Uterus (tissue), 2 donors: ENCODE results near the gene TDRD1.

ENCODE experiments used
- CTCF ChIP-seq, 4 experiments: fragments of 200-600 bp in 2 of 4; fragments of 450-650 bp in 2 of 4; sonication (generic) in 2 of 4; IDR thresholded peaks; one replicate each; pipeline ENCODE4 v1.5.1; 2016 to 2019; ENCODE audit warnings: antibody characterized with exemption in 4 of 4, mild to moderate bottlenecking in 2 of 4, moderate library complexity in 1 of 4
- POLR2A ChIP-seq, 2 donors: fragments of 450-650 bp; IDR thresholded peaks; one replicate each; pipeline ENCODE4 v1.6.1; 2016; ENCODE audit warnings: antibody characterized with exemption in 2 of 2, mild to moderate bottlenecking in 1 of 2, moderate library complexity in 1 of 2

GRCh38 chr10:114258274-114258840 lies 79.2 kb downstream of the TDRD1 start:
- TF ChIP-seq CTCF (IDR thresholded peaks at IDR 0.05) (no peak), POLR2A (IDR thresholded peaks at IDR 0.05) (no peak)
